Measurements from ENCODE around the gene CA6.

Gene CA6

GRCh38 chr1:8976338-8976737, 30.7 kb downstream of the CA6 start:
- Histone ChIP-seq H3K9ac (no peak overlapping the region), H3K27me3 (ENCODE audit: control insufficient read depth, insufficient read depth, low read length) (no peaks in the 10 kb centered on the region), H3K36me3 (ENCODE audit: control insufficient read depth, insufficient read depth, low read length) (no peaks in the 10 kb centered on the region), H3K27ac (no peak overlapping the region), H3K4me3 (ENCODE audit: low read depth, low read length) (no peak overlapping the region), H3K4me2 (ENCODE audit: low read length) (no peak overlapping the region), H3K79me2 (no peaks in the 10 kb centered on the region), H2AFZ (no peak overlapping the region), H3K4me1 (no peaks in the 10 kb centered on the region), H3K9me3 (ENCODE audit: control insufficient read depth, low read length) (no peaks in the 10 kb centered on the region)
- no peak for TF ChIP-seq CTCF (IDR thresholded peaks at IDR 0.05)

GRCh38 chr1:8976896-8977450, 31.3 kb downstream of the CA6 start:
- Histone ChIP-seq H3K9me3 (ENCODE audit: control insufficient read depth, low read length) (no peaks in the 10 kb centered on the region), H3K4me2 (ENCODE audit: low read length) (no peak overlapping the region), H3K9ac (no peak overlapping the region), H2AFZ (no peak overlapping the region), H3K4me3 (ENCODE audit: low read depth, low read length) (no peak overlapping the region), H3K4me1 (no peaks in the 10 kb centered on the region), H3K27me3 (ENCODE audit: control insufficient read depth, insufficient read depth, low read length) (no peaks in the 10 kb centered on the region), H3K27ac (no peak overlapping the region), H3K36me3 (ENCODE audit: control insufficient read depth, insufficient read depth, low read length) (no peaks in the 10 kb centered on the region), H3K79me2 (no peaks in the 10 kb centered on the region)
- no peak for TF ChIP-seq CTCF (IDR thresholded peaks at IDR 0.05)

GRCh38 chr1:8980656-8981055, 35.0 kb downstream of the CA6 start:
- H3K9ac ChIP-seq = no peak overlapping the region
- no peaks in the 10 kb centered on the region for H3K79me2 ChIP-seq
- no peaks in the 10 kb centered on the region for H3K27me3 ChIP-seq (ENCODE audit: control insufficient read depth, insufficient read depth, low read length)
- H3K9me3 ChIP-seq (ENCODE audit: control insufficient read depth, low read length) = no peaks in the 10 kb centered on the region
- H3K4me2 ChIP-seq (ENCODE audit: low read length) = no peak overlapping the region
- no peak for TF ChIP-seq CTCF (IDR thresholded peaks at IDR 0.05)
- no peaks in the 10 kb centered on the region for H3K36me3 ChIP-seq (ENCODE audit: control insufficient read depth, insufficient read depth, low read length)
- no peaks in the 10 kb centered on the region for H3K4me1 ChIP-seq
- no peak overlapping the region for H2AFZ ChIP-seq
- no peak overlapping the region for H3K4me3 ChIP-seq (ENCODE audit: low read depth, low read length)
- H3K27ac ChIP-seq = no peak overlapping the region

- Histone ChIP-seq H3K79me2 (no peaks in the 10 kb centered on the region), H3K9ac (no peak overlapping the region), H3K4me3 (ENCODE audit: low read depth, low read length) (no peak overlapping the region), H3K27ac (no peak overlapping the region), H3K4me1 (no peaks in the 10 kb centered on the region), H2AFZ (no peak overlapping the region), H3K27me3 (ENCODE audit: control insufficient read depth, insufficient read depth, low read length) (no peaks in the 10 kb centered on the region), H3K4me2 (ENCODE audit: low read length) (no peak overlapping the region), H3K9me3 (ENCODE audit: control insufficient read depth, low read length) (no peaks in the 10 kb centered on the region), H3K36me3 (ENCODE audit: control insufficient read depth, insufficient read depth, low read length) (no peaks in the 10 kb centered on the region)
- TF ChIP-seq CTCF (IDR thresholded peaks at IDR 0.05) = no peak
These were observed 35.5 kb downstream of the CA6 start for GRCh38 chr1:8981169-8981568.

- Histone ChIP-seq H2AFZ (no peak overlapping the region), H3K9me3 (ENCODE audit: control insufficient read depth, low read length) (no peaks in the 10 kb centered on the region), H3K4me3 (ENCODE audit: low read depth, low read length) (no peak overlapping the region), H3K27ac (no peak overlapping the region), H3K9ac (no peak overlapping the region), H3K79me2 (no peaks in the 10 kb centered on the region), H3K36me3 (ENCODE audit: control insufficient read depth, insufficient read depth, low read length) (no peaks in the 10 kb centered on the region), H3K4me2 (ENCODE audit: low read length) (no peak overlapping the region), H3K27me3 (ENCODE audit: control insufficient read depth, insufficient read depth, low read length) (no peaks in the 10 kb centered on the region), H3K4me1 (no peaks in the 10 kb centered on the region)
- no peak for TF ChIP-seq CTCF (IDR thresholded peaks at IDR 0.05)
These were observed 38.5 kb downstream of the CA6 start for GRCh38 chr1:8984203-8984602.

All from parathyroid adenoma (tissue), 2 donors.